Activated effector memory CD4-positive, alpha-beta T cell treated with anti-CD3 and anti-CD28 coated beads, Interleukin-2, amount 50 U/mL, for 16 hours (primary cell): ENCODE measurements around the gene SYT2.
"Not testable (repeated sequence)": the region's sequence is repeated elsewhere in the genome, so short reads cannot be mapped to it uniquely, and the experiment has no call there.

ENCODE experiments used
- DNase-seq: peaks from one replicate; pipeline ENCODE4 v3.0.0-alpha.2; 2020

The SYT2 gene

GRCh38 chr1:202620036-202620435, 90.2 kb downstream of the SYT2 start:
- DNase-seq: peak; percentile 41

GRCh38 chr1:202619505-202619904, 90.7 kb downstream of the SYT2 start:
- DNase-seq: no peak

GRCh38 chr1:202619012-202619411, 91.2 kb downstream of the SYT2 start:
- DNase-seq: peak; percentile 28

- DNase-seq: peak; percentile 13
Observed at GRCh38 chr1:202616355-202616915, 93.8 kb downstream of the SYT2 start.

GRCh38 chr1:202615501-202616354, 94.5 kb downstream of the SYT2 start:
- DNase-seq: peak; percentile 59

GRCh38 chr1:202615208-202615500, 95.1 kb downstream of the SYT2 start:
- DNase-seq: not testable (repeated sequence)

GRCh38 chr1:202614363-202615207, 95.7 kb downstream of the SYT2 start:
- peak; percentile 42 for DNase-seq

- DNase-seq: peak; percentile 28
Observed at GRCh38 chr1:202613571-202613970, 96.7 kb downstream of the SYT2 start.

GRCh38 chr1:202612036-202612435, 98.2 kb downstream of the SYT2 start:
- not testable (repeated sequence) for DNase-seq

GRCh38 chr1:202605515-202605914, 104.7 kb downstream of the SYT2 start:
- no peak for DNase-seq

- no peak for DNase-seq
Observed at GRCh38 chr1:202603435-202603834, 106.8 kb downstream of the SYT2 start.

- no peak for DNase-seq
Observed at GRCh38 chr1:202600432-202601041, 109.7 kb downstream of the SYT2 start.

GRCh38 chr1:202599669-202600431, 110.4 kb downstream of the SYT2 start:
- no peak for DNase-seq

- DNase-seq: no peak
Observed at GRCh38 chr1:202597090-202597761, 113.0 kb downstream of the SYT2 start.

GRCh38 chr1:202596638-202597037, 113.6 kb downstream of the SYT2 start:
- DNase-seq: no peak

GRCh38 chr1:202593845-202594244, 116.4 kb downstream of the SYT2 start:
- DNase-seq: no peak

- DNase-seq: no peak
Observed at GRCh38 chr1:202592146-202592545, 118.1 kb downstream of the SYT2 start.

GRCh38 chr1:202591515-202591914, 118.7 kb downstream of the SYT2 start:
- DNase-seq: no peak

GRCh38 chr1:202590975-202591411, 119.3 kb downstream of the SYT2 start:
- no peak for DNase-seq

- DNase-seq: no peak
Observed at GRCh38 chr1:202590126-202590525, 120.1 kb downstream of the SYT2 start.

- no peak for DNase-seq
Observed at GRCh38 chr1:202589190-202589930, 120.9 kb downstream of the SYT2 start.
